Activated naive CD4-positive, alpha-beta T cell treated with anti-CD3 and anti-CD28 coated beads, Interleukin-2, amount 10 ng/mL, durations not matched to agents 7 days and 5 days (primary cell): ENCODE results near the gene ZNF800.

ENCODE experiments used
- CTCF ChIA-PET: fragments of 350-600 bp; sonication (Branson Sonifier 250); formaldehyde crosslinking; loops from one replicate; lab custom pipeline; 2021; ENCODE audit warnings: antibody characterized with exemption; lab: Charles Lee
- DNase-seq: peaks from one replicate; pipeline ENCODE4 v3.0.0-alpha.2; 2020
- H3K27ac Mint-ChIP-seq: one replicate; pipeline ENCODE4 v1.8.0; 2021; ENCODE audit warnings: mild to moderate bottlenecking, moderate library complexity, mixed read lengths
- H3K27me3 Mint-ChIP-seq: one replicate; pipeline ENCODE4 v1.8.0; 2021; ENCODE audit warnings: mild to moderate bottlenecking, mixed read lengths
- H3K36me3 Mint-ChIP-seq: one replicate; pipeline ENCODE4 v1.8.0; 2021; ENCODE audit warnings: mixed read lengths
- H3K4me1 Mint-ChIP-seq: one replicate; pipeline ENCODE4 v1.8.0; 2021; ENCODE audit warnings: mixed read lengths
- H3K4me3 Mint-ChIP-seq: one replicate; pipeline ENCODE4 v1.8.0; 2021; ENCODE audit warnings: mild to moderate bottlenecking, moderate library complexity, mixed read lengths
- H3K9me3 Mint-ChIP-seq: one replicate; pipeline ENCODE4 v1.8.0; 2021; ENCODE audit warnings: mixed read lengths

The ZNF800 gene

DNA sequence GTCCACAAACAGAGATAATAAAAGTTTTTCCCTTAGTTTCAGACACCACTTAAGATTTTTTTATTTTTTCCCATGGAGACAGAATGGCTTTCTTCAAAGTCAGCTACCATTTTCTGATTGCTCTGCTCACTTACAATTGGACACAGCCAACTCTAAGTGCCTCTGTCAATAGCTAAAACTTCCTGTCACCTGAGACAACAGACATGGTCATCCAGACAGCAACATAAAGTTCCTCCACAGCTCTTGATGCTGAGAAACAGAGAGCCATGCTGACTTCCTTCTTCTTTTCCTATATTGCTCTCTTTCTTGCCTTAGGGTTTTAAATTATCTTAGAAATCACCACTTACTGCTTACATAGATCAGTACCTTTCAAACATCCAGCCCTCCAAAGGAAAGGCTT lies 12.0 kb downstream of the ZNF800 start:
- no peaks in the 10 kb centered on the region for H3K27me3 Mint-ChIP-seq
- DNase-seq = no peak
- peaks cover 55% of the 10 kb centered on the region for H3K4me1 Mint-ChIP-seq
- peaks cover 50% of the 10 kb centered on the region for H3K36me3 Mint-ChIP-seq
- H3K27ac Mint-ChIP-seq = no peak overlapping the region
- H3K4me3 Mint-ChIP-seq = no peak overlapping the region
- CTCF ChIA-PET = interaction anchor here (0.6 to 0.8 kb wide), 2 partner anchors 14 to 105 kb away, joined by 3 read pairs; no protein-coding TSS in a partner anchor
- H3K9me3 Mint-ChIP-seq = no peaks in the 10 kb centered on the region

DNA sequence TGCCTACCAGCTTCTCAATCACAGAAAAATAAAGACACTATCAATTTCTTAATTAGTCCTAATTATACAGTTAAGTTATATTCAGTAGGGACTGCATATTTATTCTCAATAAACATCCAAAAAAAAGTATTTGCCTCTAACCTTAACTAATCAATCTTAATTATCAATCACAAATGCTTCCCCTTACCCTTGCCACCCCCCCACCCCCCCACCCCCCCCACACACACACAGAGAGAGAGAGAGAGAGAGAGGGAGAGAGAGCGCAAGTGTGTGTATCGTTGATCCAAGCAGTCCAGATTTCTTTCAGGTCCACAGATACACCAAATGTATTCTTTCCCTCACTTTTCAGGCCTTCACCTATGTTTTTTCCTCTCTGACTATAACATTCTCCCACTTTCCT lies 12.9 kb downstream of the ZNF800 start:
- Mint-ChIP-seq H3K36me3 (peaks cover 48% of the 10 kb centered on the region), H3K27me3 (no peaks in the 10 kb centered on the region), H3K9me3 (no peaks in the 10 kb centered on the region), H3K27ac (no peak overlapping the region), H3K4me1 (peaks cover 52% of the 10 kb centered on the region), H3K4me3 (no peak overlapping the region)
- CTCF ChIA-PET = interaction anchor here (1.4 kb wide), 1 partner anchor 26 kb away, joined by 3 read pairs; no protein-coding TSS in a partner anchor
- DNase-seq = no peak

DNA sequence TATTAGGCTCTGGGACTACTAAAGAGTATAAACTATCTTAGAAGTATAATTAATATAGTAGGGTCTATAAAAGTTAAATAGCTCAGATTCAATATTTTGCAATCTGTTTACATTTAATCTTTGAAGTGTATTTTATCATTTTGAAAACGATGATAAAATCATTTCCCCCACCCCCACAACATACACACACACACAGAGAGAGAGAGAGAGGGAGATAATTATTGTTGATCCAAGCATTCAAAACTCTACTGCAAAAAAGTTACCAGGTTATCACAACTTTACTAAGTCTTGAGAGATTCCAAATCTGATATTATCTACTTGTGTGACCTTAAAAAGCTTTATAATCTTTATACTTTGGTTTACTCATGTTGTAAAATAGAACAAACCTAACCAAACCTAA lies 14.0 kb downstream of the ZNF800 start:
- H3K36me3 Mint-ChIP-seq = peaks cover 55% of the 10 kb centered on the region
- no peak overlapping the region for H3K27ac Mint-ChIP-seq
- no peaks in the 10 kb centered on the region for H3K27me3 Mint-ChIP-seq
- CTCF ChIA-PET = interaction anchor here (1.4 kb wide), 1 partner anchor 27 kb away, joined by 3 read pairs; no protein-coding TSS in a partner anchor
- H3K4me3 Mint-ChIP-seq = no peak overlapping the region
- H3K4me1 Mint-ChIP-seq = peaks cover 50% of the 10 kb centered on the region
- DNase-seq = no peak
- H3K9me3 Mint-ChIP-seq = no peaks in the 10 kb centered on the region

DNA sequence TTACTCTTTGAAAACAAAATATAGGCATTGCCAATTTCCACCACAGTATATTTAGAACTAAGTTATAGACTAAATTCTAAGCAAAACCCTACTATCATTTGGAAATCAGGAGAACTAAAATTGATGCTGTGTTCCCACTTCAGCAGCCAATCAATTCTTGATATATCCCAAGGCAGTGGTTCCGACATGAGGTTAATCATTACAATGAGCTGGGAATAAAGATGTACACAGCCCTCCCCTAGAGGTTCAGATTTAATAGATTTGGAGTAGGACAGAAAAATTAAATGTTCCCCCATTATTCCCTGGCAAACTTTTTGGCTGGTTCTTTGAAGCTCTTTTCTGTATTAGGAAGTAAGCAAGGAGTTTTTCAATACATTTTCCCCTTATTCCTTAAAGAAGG lies 15.1 kb downstream of the ZNF800 start:
- H3K36me3 Mint-ChIP-seq = peaks cover 55% of the 10 kb centered on the region
- H3K9me3 Mint-ChIP-seq = no peaks in the 10 kb centered on the region
- H3K27ac Mint-ChIP-seq = no peak overlapping the region
- peaks cover 44% of the 10 kb centered on the region for H3K4me1 Mint-ChIP-seq
- no peaks in the 10 kb centered on the region for H3K27me3 Mint-ChIP-seq
- no peak for DNase-seq
- CTCF ChIA-PET = no interaction called here
- no peak overlapping the region for H3K4me3 Mint-ChIP-seq

DNA sequence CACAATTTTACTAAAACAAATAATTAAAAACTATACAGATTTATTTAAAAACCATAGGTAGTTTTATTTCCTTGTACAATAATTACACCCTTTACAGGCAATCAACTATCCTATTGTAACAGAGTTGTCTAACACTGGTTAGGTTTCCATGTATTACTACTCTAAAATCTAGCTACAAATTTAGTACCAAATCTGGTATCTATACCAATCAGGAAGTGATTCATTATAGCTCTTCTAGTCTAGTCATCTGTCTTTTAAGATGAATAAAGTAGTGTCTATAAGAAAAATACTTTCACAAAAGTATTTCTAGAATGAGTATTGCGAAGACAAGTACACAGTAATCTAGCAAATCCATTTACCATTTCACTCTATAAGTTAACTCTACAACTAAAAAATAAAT lies 16.9 kb downstream of the ZNF800 start:
- Mint-ChIP-seq H3K27me3 (no peaks in the 10 kb centered on the region), H3K4me3 (no peak overlapping the region), H3K4me1 (peaks cover 32% of the 10 kb centered on the region), H3K9me3 (no peaks in the 10 kb centered on the region), H3K27ac (no peak overlapping the region), H3K36me3 (peaks cover 49% of the 10 kb centered on the region)
- CTCF ChIA-PET = no interaction called here
- DNase-seq = no peak

DNA sequence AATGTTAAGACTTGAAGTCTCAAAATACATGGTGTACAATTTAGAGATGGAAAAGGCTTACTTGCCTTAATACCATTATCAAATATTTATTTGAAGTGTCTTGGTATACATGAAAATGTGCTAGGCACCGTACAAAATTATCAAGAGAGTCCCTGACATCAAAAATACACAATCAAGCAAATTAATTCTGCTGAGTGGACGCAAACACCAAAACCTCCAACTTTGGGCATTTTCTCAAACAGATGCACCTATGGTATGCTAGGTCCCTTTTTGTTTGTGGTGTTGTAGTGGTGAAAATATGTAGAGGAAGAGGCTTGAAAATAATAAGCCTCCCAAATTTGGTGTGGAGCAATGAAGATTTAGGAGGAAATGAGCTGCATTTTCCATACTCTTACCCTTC lies 24.8 kb downstream of the ZNF800 start:
- H3K27ac Mint-ChIP-seq = no peak overlapping the region
- DNase-seq = no peak
- peaks cover 29% of the 10 kb centered on the region for H3K36me3 Mint-ChIP-seq
- H3K9me3 Mint-ChIP-seq = no peaks in the 10 kb centered on the region
- no peaks in the 10 kb centered on the region for H3K4me1 Mint-ChIP-seq
- CTCF ChIA-PET = interaction anchor here (0.6 to 1.4 kb wide), 2 partner anchors 19 kb away, joined by 3 to 4 read pairs; no protein-coding TSS in a partner anchor
- no peak overlapping the region for H3K4me3 Mint-ChIP-seq
- H3K27me3 Mint-ChIP-seq = no peaks in the 10 kb centered on the region

DNA sequence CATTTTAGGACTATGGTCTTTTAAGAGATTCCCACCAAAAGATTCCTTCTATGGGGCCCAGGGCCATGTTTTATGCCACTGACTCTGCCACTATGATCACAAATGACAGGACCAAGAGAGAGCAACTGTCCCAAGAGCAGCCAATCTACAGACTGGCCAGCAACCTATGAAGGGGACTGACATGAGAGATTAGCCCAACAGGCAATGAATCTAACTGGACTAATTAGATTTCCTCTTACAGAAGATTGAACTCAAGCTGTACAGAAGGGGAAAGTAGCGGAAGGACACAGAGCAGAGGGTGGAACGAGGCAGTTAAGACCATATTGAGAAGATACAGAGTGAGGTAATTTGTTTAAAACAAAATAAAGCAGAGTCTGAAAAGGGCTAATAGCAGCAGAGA lies 25.8 kb downstream of the ZNF800 start:
- CTCF ChIA-PET = interaction anchor here (0.6 to 1.4 kb wide), 3 partner anchors 14 to 1077 kb away, joined by 3 to 4 read pairs (median 3); no protein-coding TSS in a partner anchor
- peaks cover 29% of the 10 kb centered on the region for H3K36me3 Mint-ChIP-seq
- H3K4me1 Mint-ChIP-seq = no peaks in the 10 kb centered on the region
- H3K4me3 Mint-ChIP-seq = no peak overlapping the region
- no peaks in the 10 kb centered on the region for H3K27me3 Mint-ChIP-seq
- no peak overlapping the region for H3K27ac Mint-ChIP-seq
- no peak for DNase-seq
- H3K9me3 Mint-ChIP-seq = no peaks in the 10 kb centered on the region

DNA sequence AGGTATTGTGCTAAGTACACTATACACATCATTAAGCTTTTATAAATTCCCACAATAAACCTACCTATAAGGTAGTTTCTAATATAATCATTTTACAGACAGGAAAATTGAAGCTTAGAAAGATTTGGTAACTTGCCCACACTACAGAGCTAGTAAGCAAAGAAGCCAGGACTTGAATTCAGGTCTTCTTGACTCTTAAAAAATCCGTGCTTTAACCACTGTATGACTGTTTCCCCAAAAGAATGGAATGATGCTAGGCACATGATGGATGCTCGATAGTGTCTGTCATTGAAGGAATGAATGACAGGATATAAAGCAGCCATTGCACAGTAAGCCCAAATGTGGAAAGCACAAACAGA lies 26.6 kb downstream of the ZNF800 start:
- CTCF ChIA-PET = interaction anchor here (1.6 kb wide), 1 partner anchor 82 kb away, joined by 5 read pairs; no protein-coding TSS in a partner anchor
- Mint-ChIP-seq H3K9me3 (no peaks in the 10 kb centered on the region), H3K27ac (no peak overlapping the region), H3K27me3 (no peaks in the 10 kb centered on the region), H3K4me1 (no peaks in the 10 kb centered on the region), H3K4me3 (no peak overlapping the region), H3K36me3 (peaks cover 25% of the 10 kb centered on the region)
- no peak for DNase-seq

DNA sequence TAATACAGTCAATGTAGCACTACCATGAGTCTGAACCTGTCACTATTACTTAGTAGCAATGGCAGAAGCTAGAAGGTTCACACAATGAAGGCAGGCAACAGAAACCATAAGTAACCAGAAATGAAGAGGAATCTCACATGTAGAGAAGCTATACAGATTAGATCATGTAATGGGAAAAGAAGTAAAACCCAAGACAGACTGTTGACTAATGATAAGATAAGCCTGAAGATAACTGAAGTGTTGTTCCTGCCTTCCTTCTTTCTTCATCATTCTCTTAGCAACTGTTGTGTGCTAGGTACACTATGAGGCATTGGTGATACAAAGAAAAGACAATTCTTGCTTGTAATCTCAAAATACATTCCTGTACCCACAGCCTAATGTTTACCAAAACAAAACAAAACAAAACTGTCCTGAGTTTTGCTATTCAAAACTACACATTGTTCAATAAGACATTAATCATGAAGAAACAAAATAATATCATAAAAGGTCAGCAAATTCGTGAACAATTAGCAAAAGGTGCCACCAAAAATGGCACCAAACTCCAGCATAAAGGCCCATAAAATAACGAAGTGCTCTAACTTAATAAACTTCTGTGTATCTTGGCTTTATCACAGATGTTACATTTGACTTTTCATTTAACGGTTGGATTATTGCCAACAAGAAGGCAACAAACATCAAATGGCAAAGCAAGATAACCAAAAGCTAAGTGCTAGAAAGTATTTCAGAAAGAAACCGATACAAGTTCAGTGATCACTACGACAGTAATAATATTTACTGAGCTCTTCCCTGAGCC lies 27.1 kb downstream of the ZNF800 start:
- H3K27ac Mint-ChIP-seq = no peak overlapping the region

DNA sequence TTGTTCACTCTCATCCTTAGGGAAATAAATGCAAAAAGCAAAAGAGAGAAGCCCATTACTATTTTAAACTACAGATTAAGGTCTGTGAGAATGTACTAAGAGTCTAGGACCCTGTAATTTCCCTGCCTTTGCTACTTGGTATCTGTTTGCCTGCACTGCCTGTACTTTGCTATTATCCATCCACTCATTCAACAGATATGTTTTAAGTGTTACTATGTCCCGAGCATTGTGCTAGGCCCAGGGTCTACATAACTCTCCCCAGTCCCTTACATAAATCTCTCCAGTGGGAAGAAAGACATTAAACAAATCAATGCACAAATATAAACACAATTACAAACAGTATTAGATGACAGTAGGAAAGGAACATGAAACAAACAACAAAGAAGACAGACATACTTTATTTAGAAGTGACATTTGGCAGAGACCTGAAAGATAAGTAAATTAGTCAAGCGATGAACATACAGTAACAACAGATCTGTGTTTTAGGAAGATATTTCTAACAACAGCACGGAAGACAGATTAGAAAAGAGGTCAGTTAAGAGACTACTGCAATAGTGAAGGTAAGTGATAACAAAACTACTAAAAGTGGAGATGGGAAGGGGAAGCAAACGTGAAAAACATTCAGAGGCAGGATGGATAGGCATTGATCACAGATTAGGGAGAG lies 30.0 kb downstream of the ZNF800 start:
- Mint-ChIP-seq H3K36me3 (peaks cover 23% of the 10 kb centered on the region), H3K4me1 (no peaks in the 10 kb centered on the region), H3K27me3 (no peaks in the 10 kb centered on the region), H3K27ac (no peak overlapping the region), H3K9me3 (no peaks in the 10 kb centered on the region), H3K4me3 (no peak overlapping the region)
- no peak for DNase-seq
- CTCF ChIA-PET = no interaction called here

More for the DNA sequence above, 27.1 kb downstream of the ZNF800 start:
- CTCF ChIA-PET = interaction anchor here (1.6 kb wide), 1 partner anchor 82 kb away, joined by 5 read pairs; no protein-coding TSS in a partner anchor
- Mint-ChIP-seq H3K27me3 (no peaks in the 10 kb centered on the region), H3K36me3 (peaks cover 25% of the 10 kb centered on the region), H3K4me1 (no peaks in the 10 kb centered on the region), H3K4me3 (no peak overlapping the region), H3K9me3 (no peaks in the 10 kb centered on the region)
- no peak for DNase-seq

DNA sequence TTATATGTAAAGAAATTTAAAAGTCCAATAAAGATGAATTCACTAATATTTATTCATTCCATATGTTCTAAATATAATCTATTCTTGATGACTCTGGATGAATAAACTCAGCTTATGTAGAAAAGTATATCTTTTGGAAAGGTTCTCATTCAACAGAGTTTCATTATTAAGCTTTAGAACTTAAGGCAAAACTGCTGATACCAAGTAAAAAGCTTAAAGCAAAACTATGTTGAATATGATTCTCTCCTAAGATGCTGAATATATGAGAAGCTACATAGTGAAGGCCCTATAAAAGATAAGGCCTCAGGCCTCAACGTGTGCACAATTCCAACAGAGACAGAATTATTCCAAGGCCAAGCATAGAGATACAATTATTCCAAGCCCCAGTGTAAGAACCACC lies 30.8 kb downstream of the ZNF800 start:
- no peak overlapping the region for H3K4me3 Mint-ChIP-seq
- H3K27me3 Mint-ChIP-seq = no peaks in the 10 kb centered on the region
- no peak overlapping the region for H3K27ac Mint-ChIP-seq
- CTCF ChIA-PET = no interaction called here
- H3K36me3 Mint-ChIP-seq = peaks cover 23% of the 10 kb centered on the region
- H3K4me1 Mint-ChIP-seq = no peaks in the 10 kb centered on the region
- no peak for DNase-seq
- no peaks in the 10 kb centered on the region for H3K9me3 Mint-ChIP-seq

DNA sequence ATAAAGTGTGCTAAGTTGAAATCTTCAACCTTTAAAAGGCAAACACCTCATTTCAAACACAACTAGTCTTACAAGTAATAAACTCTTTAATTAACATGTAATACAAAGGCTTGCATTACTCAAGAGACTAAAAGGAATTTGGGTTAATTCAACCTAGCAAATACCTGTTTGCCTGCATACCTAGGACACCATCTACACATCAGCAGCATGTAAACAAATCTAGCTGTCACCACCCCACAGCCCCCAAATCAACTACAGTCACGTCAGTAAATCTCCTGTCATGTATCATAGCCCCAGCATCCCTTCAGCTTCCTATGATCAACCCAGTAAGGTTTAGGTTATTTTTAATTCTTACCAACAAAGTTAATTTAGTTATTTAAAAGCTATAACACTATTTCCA lies 33.5 kb downstream of the ZNF800 start:
- Mint-ChIP-seq H3K4me3 (no peak overlapping the region), H3K36me3 (peaks cover 22% of the 10 kb centered on the region), H3K27ac (no peak overlapping the region), H3K4me1 (peaks cover 5% of the 10 kb centered on the region), H3K27me3 (no peaks in the 10 kb centered on the region), H3K9me3 (no peaks in the 10 kb centered on the region)
- CTCF ChIA-PET = no interaction called here
- DNase-seq = no peak

DNA sequence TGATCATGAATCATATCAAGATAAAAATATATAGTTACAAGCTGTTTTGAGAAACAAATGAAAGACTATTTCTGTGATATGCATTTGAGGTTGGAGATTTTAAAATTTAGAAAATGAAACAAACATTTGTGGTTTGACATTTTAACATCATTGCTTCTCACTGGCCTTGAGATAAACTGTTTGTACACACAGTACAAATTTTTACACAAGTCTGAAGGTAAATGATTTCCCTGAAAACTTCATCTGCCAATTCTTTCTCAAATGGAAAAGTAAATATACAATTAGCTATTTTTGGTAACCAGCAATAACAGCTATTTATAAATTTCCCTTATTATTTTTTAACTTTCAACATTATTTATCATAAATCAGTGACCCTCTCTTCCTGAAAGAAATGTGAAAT lies 38.6 kb downstream of the ZNF800 start:
- Mint-ChIP-seq H3K4me3 (no peak overlapping the region), H3K9me3 (no peaks in the 10 kb centered on the region), H3K36me3 (peaks cover 32% of the 10 kb centered on the region), H3K27ac (no peak overlapping the region), H3K27me3 (no peaks in the 10 kb centered on the region), H3K4me1 (peaks cover 5% of the 10 kb centered on the region)
- no peak for DNase-seq
- CTCF ChIA-PET = interaction anchor here (0.7 kb wide), 1 partner anchor 94 kb away, joined by 3 read pairs; no protein-coding TSS in a partner anchor

DNA sequence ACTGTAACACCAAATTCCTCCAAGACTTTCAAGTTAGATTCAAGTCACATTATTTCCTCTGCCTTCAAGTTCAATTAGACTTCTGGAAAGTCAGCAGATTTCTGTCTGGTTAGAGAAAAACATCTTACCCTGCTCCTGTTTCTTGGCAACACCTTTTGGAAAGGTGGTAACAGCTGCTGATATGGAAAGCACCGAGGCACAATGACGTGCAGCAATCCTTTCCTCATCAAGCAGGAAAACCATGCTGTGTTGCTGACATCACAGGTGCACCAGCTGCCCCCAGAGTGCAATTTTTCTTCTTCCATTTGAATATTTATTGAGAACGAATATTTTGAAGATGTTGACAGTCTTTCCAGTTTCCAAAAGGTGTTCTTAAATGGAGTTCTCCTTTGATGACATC lies 41.9 kb downstream of the ZNF800 start:
- Mint-ChIP-seq H3K27ac (no peak overlapping the region), H3K4me1 (peaks cover 11% of the 10 kb centered on the region), H3K4me3 (no peak overlapping the region), H3K27me3 (peaks cover 18% of the 10 kb centered on the region), H3K36me3 (peaks cover 21% of the 10 kb centered on the region), H3K9me3 (no peaks in the 10 kb centered on the region)
- CTCF ChIA-PET = interaction anchor here (1.3 kb wide), 1 partner anchor 55 kb away, joined by 4 read pairs; no protein-coding TSS in a partner anchor
- DNase-seq = no peak
